Mammary epithelial cell (primary cell): ENCODE results near the gene SIGLEC7.

Experiments
- CTCF ChIP-seq, 2 donors: IDR thresholded peaks in 1 of 2; conservative IDR thresholded peaks in 1 of 2; 2 replicates each; pipeline ENCODE4 v1.5.1; 2011 to 2012; ENCODE audit warnings: inconsistent platforms in 2 of 2, low read length in 2 of 2, mild to moderate bottlenecking in 2 of 2, control low read depth in 1 of 2, low read depth in 1 of 2; ENCODE audit not compliant: insufficient read depth in 1 of 2; ENCODE audit errors: extremely low read depth in 1 of 2
- EZH2 ChIP-seq: IDR thresholded peaks from 2 replicates; pipeline ENCODE4 v1.6.1; 2012; ENCODE audit warnings: low read length, inconsistent platforms, borderline replicate concordance

DNA sequence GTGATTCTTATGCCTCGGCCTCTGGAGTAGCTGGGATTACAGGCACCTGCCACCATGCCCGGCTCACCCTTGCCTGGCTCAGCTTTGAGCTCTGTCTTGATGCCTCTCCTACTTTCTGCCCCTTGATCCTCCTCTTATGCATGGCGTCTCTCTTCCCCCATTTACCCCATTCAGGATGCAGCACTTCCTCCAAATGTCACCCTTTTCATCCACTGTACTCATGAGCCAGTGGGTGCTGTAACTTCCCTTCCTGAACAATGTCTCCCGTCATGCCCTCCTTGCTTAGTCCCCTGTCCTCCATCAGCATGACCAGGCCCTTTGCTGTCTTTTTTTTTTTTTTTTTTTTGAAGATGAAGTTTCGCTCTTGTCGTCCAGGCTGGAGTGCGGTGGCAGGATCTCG is 20.8 kb upstream of the SIGLEC7 start:
- TF ChIP-seq CTCF (conservative IDR thresholded peaks at IDR 0.05 in 1 of 2, IDR thresholded peaks at IDR 0.05 in 1 of 2; ENCODE audit: extremely low read depth in 1 of 2, insufficient read depth in 1 of 2, low read depth in 1 of 2, low read length in 2 of 2) = no peak
- TF ChIP-seq EZH2 = no peak
